ENCODE data around the gene MUC2.

DNA sequence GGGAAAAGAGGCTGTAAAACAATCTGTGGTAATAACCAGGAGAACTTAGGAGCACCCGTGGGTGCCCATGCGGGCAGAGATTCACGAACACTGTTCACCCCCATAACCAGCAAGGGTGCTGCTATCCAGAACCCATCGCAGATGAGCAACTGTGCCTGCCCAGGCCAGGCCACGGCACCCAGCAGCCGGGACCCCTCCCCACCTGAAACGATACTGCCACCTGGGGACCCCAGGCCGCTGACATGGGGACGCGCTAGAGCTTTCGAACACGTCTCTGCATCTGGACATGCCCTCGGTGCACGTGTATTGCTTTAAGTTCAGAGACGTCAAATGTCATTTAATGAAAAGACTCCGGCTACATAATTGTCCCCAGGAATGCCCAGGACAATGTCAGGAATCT lies 14.3 kb upstream of the MUC2 start:
- TF ChIP-seq, protein P1, sequence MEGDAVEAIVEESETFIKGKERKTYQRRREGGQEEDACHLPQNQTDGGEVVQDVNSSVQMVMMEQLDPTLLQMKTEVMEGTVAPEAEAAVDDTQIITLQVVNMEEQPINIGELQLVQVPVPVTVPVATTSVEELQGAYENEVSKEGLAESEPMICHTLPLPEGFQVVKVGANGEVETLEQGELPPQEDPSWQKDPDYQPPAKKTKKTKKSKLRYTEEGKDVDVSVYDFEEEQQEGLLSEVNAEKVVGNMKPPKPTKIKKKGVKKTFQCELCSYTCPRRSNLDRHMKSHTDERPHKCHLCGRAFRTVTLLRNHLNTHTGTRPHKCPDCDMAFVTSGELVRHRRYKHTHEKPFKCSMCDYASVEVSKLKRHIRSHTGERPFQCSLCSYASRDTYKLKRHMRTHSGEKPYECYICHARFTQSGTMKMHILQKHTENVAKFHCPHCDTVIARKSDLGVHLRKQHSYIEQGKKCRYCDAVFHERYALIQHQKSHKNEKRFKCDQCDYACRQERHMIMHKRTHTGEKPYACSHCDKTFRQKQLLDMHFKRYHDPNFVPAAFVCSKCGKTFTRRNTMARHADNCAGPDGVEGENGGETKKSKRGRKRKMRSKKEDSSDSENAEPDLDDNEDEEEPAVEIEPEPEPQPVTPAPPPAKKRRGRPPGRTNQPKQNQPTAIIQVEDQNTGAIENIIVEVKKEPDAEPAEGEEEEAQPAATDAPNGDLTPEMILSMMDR (IDR thresholded peaks at IDR 0.05) = no peak
- no peak for TF ChIP-seq POLR2A (IDR thresholded peaks at IDR 0.05)
